ENCODE data around the gene FOXO1.

FOXO1 gene

GRCh38 chr13:40657951-40658350 is 8.5 kb downstream of the FOXO1 start:
- peaks cover 58% of the 10 kb centered on the region for H3K36me3 Mint-ChIP-seq (ENCODE audit: low read depth)
- peak overlapping the region; percentile 2 for H3K4me3 Mint-ChIP-seq
- no peaks in the 10 kb centered on the region for H3K27me3 Mint-ChIP-seq
- H3K4me1 Mint-ChIP-seq (ENCODE audit: low read depth): peaks cover 91% of the 10 kb centered on the region
- DNase-seq: no peak
- peak overlapping the region; percentile 81 for H3K27ac Mint-ChIP-seq
- peaks cover 3% of the 10 kb centered on the region for H3K9me3 Mint-ChIP-seq

- H3K36me3 Mint-ChIP-seq (ENCODE audit: low read depth): peaks cover 60% of the 10 kb centered on the region
- H3K4me1 Mint-ChIP-seq (ENCODE audit: low read depth): peaks cover 93% of the 10 kb centered on the region
- H3K9me3 Mint-ChIP-seq: peaks cover 3% of the 10 kb centered on the region
- H3K27ac Mint-ChIP-seq: peak overlapping the region; percentile 81
- no peaks in the 10 kb centered on the region for H3K27me3 Mint-ChIP-seq
- DNase-seq: no peak
- H3K4me3 Mint-ChIP-seq: peak overlapping the region; percentile 2
Observed at GRCh38 chr13:40657307-40657706, 9.1 kb downstream of the FOXO1 start.

GRCh38 chr13:40656358-40656757 is 10.1 kb downstream of the FOXO1 start:
- peak overlapping the region; percentile 70 for H3K27ac Mint-ChIP-seq
- peaks cover 3% of the 10 kb centered on the region for H3K9me3 Mint-ChIP-seq
- H3K4me3 Mint-ChIP-seq: no peak overlapping the region
- peaks cover 94% of the 10 kb centered on the region for H3K4me1 Mint-ChIP-seq (ENCODE audit: low read depth)
- H3K36me3 Mint-ChIP-seq (ENCODE audit: low read depth): peaks cover 66% of the 10 kb centered on the region
- DNase-seq: no peak
- no peaks in the 10 kb centered on the region for H3K27me3 Mint-ChIP-seq

- DNase-seq: no peak
- Mint-ChIP-seq H3K27ac (peak overlapping the region; percentile 97), H3K4me3 (peak overlapping the region; percentile 60), H3K4me1 (ENCODE audit: low read depth) (peaks cover 96% of the 10 kb centered on the region), H3K27me3 (no peaks in the 10 kb centered on the region), H3K9me3 (peaks cover 3% of the 10 kb centered on the region), H3K36me3 (ENCODE audit: low read depth) (peaks cover 54% of the 10 kb centered on the region)
Observed at GRCh38 chr13:40653527-40654318, 12.7 kb downstream of the FOXO1 start.

- H3K9me3 Mint-ChIP-seq: no peaks in the 10 kb centered on the region
- DNase-seq: no peak
- H3K27ac Mint-ChIP-seq: peak overlapping the region; percentile 97
- no peaks in the 10 kb centered on the region for H3K27me3 Mint-ChIP-seq
- H3K36me3 Mint-ChIP-seq (ENCODE audit: low read depth): peaks cover 44% of the 10 kb centered on the region
- H3K4me3 Mint-ChIP-seq: peak overlapping the region; percentile 60
- peaks cover 96% of the 10 kb centered on the region for H3K4me1 Mint-ChIP-seq (ENCODE audit: low read depth)
Observed at GRCh38 chr13:40652588-40652940, 13.9 kb downstream of the FOXO1 start.

GRCh38 chr13:40651866-40652587 is 14.4 kb downstream of the FOXO1 start:
- H3K4me1 Mint-ChIP-seq (ENCODE audit: low read depth): peaks cover 96% of the 10 kb centered on the region
- H3K36me3 Mint-ChIP-seq (ENCODE audit: low read depth): peaks cover 39% of the 10 kb centered on the region
- no peaks in the 10 kb centered on the region for H3K27me3 Mint-ChIP-seq
- DNase-seq: no peak
- peak overlapping the region; percentile 60 for H3K4me3 Mint-ChIP-seq
- H3K27ac Mint-ChIP-seq: peak overlapping the region; percentile 97
- H3K9me3 Mint-ChIP-seq: no peaks in the 10 kb centered on the region

GRCh38 chr13:40648841-40649240 is 17.6 kb downstream of the FOXO1 start:
- H3K36me3 Mint-ChIP-seq (ENCODE audit: low read depth): peaks cover 42% of the 10 kb centered on the region
- no peaks in the 10 kb centered on the region for H3K27me3 Mint-ChIP-seq
- no peak for DNase-seq
- peak overlapping the region; percentile 87 for H3K27ac Mint-ChIP-seq
- H3K4me3 Mint-ChIP-seq: no peak overlapping the region
- H3K4me1 Mint-ChIP-seq (ENCODE audit: low read depth): peaks cover 97% of the 10 kb centered on the region
- H3K9me3 Mint-ChIP-seq: no peaks in the 10 kb centered on the region

- H3K27me3 Mint-ChIP-seq: no peaks in the 10 kb centered on the region
- H3K4me3 Mint-ChIP-seq: no peak overlapping the region
- H3K36me3 Mint-ChIP-seq (ENCODE audit: low read depth): peaks cover 50% of the 10 kb centered on the region
- peak overlapping the region; percentile 80 for H3K27ac Mint-ChIP-seq
- DNase-seq: no peak
- no peaks in the 10 kb centered on the region for H3K9me3 Mint-ChIP-seq
- H3K4me1 Mint-ChIP-seq (ENCODE audit: low read depth): peaks cover 97% of the 10 kb centered on the region
Observed at GRCh38 chr13:40648040-40648439, 18.4 kb downstream of the FOXO1 start.

GRCh38 chr13:40644838-40645604 is 21.4 kb downstream of the FOXO1 start:
- Mint-ChIP-seq H3K36me3 (ENCODE audit: low read depth) (peaks cover 51% of the 10 kb centered on the region), H3K27ac (peak overlapping the region; percentile 80), H3K4me1 (ENCODE audit: low read depth) (peaks cover 96% of the 10 kb centered on the region), H3K4me3 (peak overlapping the region; percentile 14), H3K9me3 (no peaks in the 10 kb centered on the region), H3K27me3 (no peaks in the 10 kb centered on the region)
- no peak for DNase-seq

- Mint-ChIP-seq H3K4me3 (peak overlapping the region; percentile 34), H3K9me3 (no peaks in the 10 kb centered on the region), H3K4me1 (ENCODE audit: low read depth) (peaks cover 89% of the 10 kb centered on the region), H3K27me3 (no peaks in the 10 kb centered on the region), H3K36me3 (ENCODE audit: low read depth) (peaks cover 74% of the 10 kb centered on the region), H3K27ac (peak overlapping the region; percentile 90)
- no peak for DNase-seq
Observed at GRCh38 chr13:40640845-40641458, 25.5 kb downstream of the FOXO1 start.

GRCh38 chr13:40640202-40640601 is 26.2 kb downstream of the FOXO1 start:
- Mint-ChIP-seq H3K27ac (peak overlapping the region; percentile 90), H3K36me3 (ENCODE audit: low read depth) (peaks cover 76% of the 10 kb centered on the region), H3K4me1 (ENCODE audit: low read depth) (peaks cover 89% of the 10 kb centered on the region), H3K9me3 (no peaks in the 10 kb centered on the region), H3K4me3 (no peak overlapping the region), H3K27me3 (no peaks in the 10 kb centered on the region)
- DNase-seq: no peak

- DNase-seq: no peak
- H3K4me3 Mint-ChIP-seq: no peak overlapping the region
- H3K4me1 Mint-ChIP-seq (ENCODE audit: low read depth): peaks cover 87% of the 10 kb centered on the region
- no peaks in the 10 kb centered on the region for H3K9me3 Mint-ChIP-seq
- no peaks in the 10 kb centered on the region for H3K27me3 Mint-ChIP-seq
- H3K36me3 Mint-ChIP-seq (ENCODE audit: low read depth): peaks cover 70% of the 10 kb centered on the region
- peak overlapping the region; percentile 90 for H3K27ac Mint-ChIP-seq
Observed at GRCh38 chr13:40639221-40639681, 27.2 kb downstream of the FOXO1 start.

GRCh38 chr13:40637643-40638042 is 28.8 kb downstream of the FOXO1 start:
- H3K27me3 Mint-ChIP-seq: no peaks in the 10 kb centered on the region
- DNase-seq: no peak
- H3K36me3 Mint-ChIP-seq (ENCODE audit: low read depth): peaks cover 63% of the 10 kb centered on the region
- H3K9me3 Mint-ChIP-seq: no peaks in the 10 kb centered on the region
- peak overlapping the region; percentile 79 for H3K27ac Mint-ChIP-seq
- H3K4me3 Mint-ChIP-seq: no peak overlapping the region
- peaks cover 88% of the 10 kb centered on the region for H3K4me1 Mint-ChIP-seq (ENCODE audit: low read depth)

- H3K36me3 Mint-ChIP-seq (ENCODE audit: low read depth): peaks cover 66% of the 10 kb centered on the region
- peak overlapping the region; percentile 4 for H3K4me3 Mint-ChIP-seq
- DNase-seq: no peak
- peak overlapping the region; percentile 76 for H3K27ac Mint-ChIP-seq
- H3K27me3 Mint-ChIP-seq: no peaks in the 10 kb centered on the region
- no peaks in the 10 kb centered on the region for H3K9me3 Mint-ChIP-seq
- H3K4me1 Mint-ChIP-seq (ENCODE audit: low read depth): peaks cover 89% of the 10 kb centered on the region
Observed at GRCh38 chr13:40635315-40635995, 31.0 kb downstream of the FOXO1 start.

All from activated T-cell treated with anti-CD3 and anti-CD28 coated beads, Interleukin-2, amount 50 U/mL, for 24 hours (primary cell).